ENCODE results near the gene HMG20B. TPM values are rescaled to one million over a fixed set of nuclear protein-coding genes. Genes with fewer than 3 reads are reported as not detected.

HMG20B gene
- total RNA-seq, 1 donor from 2014 or later: 51.0 TPM

GRCh38 chr19:3607303-3608078 lies 34.7 kb downstream of the HMG20B start:
- H3K36me3 Mint-ChIP-seq (ENCODE audit: low read depth): peaks cover 15% of the 10 kb centered on the region
- peaks cover 18% of the 10 kb centered on the region for H3K4me1 Mint-ChIP-seq
- H3K9me3 Mint-ChIP-seq: no peaks in the 10 kb centered on the region
- ATAC-seq (ENCODE audit: low read depth) (no peak), DNase-seq (no peak)
- H3K27me3 Mint-ChIP-seq: peaks cover 1% of the 10 kb centered on the region
- H3K4me3 Mint-ChIP-seq: peak overlapping the region; percentile 65
- H3K27ac Mint-ChIP-seq: no peak overlapping the region
- POLR2A ChIA-PET: interaction anchor here (0.6 kb wide), 1 partner anchor 23 kb away, joined by 4 read pairs; no protein-coding TSS in a partner anchor
- intact Hi-C loops (cut with micrococcal nuclease): loop anchor here (5.0 kb wide), 1 partner anchor 50 kb away; the partner anchor contains the start of gene MFSD12
- TF ChIP-seq CTCF (IDR thresholded peaks at IDR 0.05): no peak
- CTCF ChIA-PET: interaction anchor here (0.9 to 1.6 kb wide), 3 partner anchors 15 to 62 kb away, joined by 3 to 4 read pairs (median 3); no protein-coding TSS in a partner anchor

DNA sequence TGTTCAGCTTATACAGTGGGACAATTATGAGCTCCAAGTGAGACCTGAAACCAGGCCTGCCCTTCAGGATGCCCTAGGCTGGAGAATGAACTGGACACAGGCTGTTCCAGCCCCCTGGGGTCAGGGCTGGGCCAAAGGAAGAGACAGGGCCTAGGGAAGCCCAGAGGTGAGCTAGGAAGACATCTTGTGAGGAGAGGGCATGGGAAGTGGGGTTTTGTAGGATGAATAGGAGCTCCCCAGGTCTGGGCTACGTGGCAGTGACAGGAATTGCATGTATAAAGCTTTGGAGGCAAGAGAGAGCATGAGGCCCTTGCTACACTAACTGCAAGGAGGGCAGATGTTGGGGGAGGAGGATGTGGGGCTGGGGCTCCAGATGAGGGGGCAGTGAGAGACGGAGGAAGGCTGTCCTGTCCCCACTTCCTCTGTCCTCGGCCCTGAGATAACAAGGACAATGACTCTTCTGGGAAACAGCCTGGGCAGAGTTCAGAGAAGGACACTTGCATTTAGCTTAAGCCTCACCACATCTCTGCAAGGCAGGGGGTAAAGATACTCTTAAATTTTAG lies 35.4 kb downstream of the HMG20B start:
- TF ChIP-seq CTCF (IDR thresholded peaks at IDR 0.05): no peak
- Mint-ChIP-seq H3K9me3 (no peaks in the 10 kb centered on the region), H3K4me3 (peak overlapping the region; percentile 42), H3K27me3 (peaks cover 1% of the 10 kb centered on the region), H3K36me3 (ENCODE audit: low read depth) (peaks cover 17% of the 10 kb centered on the region), H3K27ac (no peak overlapping the region), H3K4me1 (peaks cover 18% of the 10 kb centered on the region)
- intact Hi-C loops (cut with micrococcal nuclease): loop anchor here (5.0 kb wide), 1 partner anchor 51 kb away; the partner anchor contains the start of gene MFSD12
- ATAC-seq (ENCODE audit: low read depth) (no peak), DNase-seq (no peak)
- ChIA-PET POLR2A (interaction anchor here (0.6 to 1.1 kb wide), 3 partner anchors 17 to 427 kb away, joined by 3 to 4 read pairs (median 3); no protein-coding TSS in a partner anchor), CTCF (interaction anchor here (1.2 to 1.6 kb wide), 2 partner anchors 15 to 63 kb away, joined by 3 to 4 read pairs; no protein-coding TSS in a partner anchor)

- CTCF ChIA-PET: interaction anchor here (1.6 kb wide), 1 partner anchor 14 kb away, joined by 3 read pairs; no protein-coding TSS in a partner anchor
- POLR2A ChIA-PET: interaction anchor here (0.6 to 1.1 kb wide), 3 partner anchors 17 to 428 kb away, joined by 3 to 4 read pairs (median 3); no protein-coding TSS in a partner anchor
- H3K27me3 Mint-ChIP-seq: peaks cover 1% of the 10 kb centered on the region
- no peak overlapping the region for H3K4me3 Mint-ChIP-seq
- no peak overlapping the region for H3K27ac Mint-ChIP-seq
- H3K9me3 Mint-ChIP-seq: no peaks in the 10 kb centered on the region
- H3K36me3 Mint-ChIP-seq (ENCODE audit: low read depth): peaks cover 22% of the 10 kb centered on the region
- no peak for DNase-seq
- H3K4me1 Mint-ChIP-seq: peaks cover 15% of the 10 kb centered on the region
- intact Hi-C loops (cut with micrococcal nuclease): loop anchor here (5.0 kb wide), 1 partner anchor 52 kb away; the partner anchor contains the start of gene MFSD12
- no peak for ATAC-seq (ENCODE audit: low read depth)
- TF ChIP-seq CTCF (IDR thresholded peaks at IDR 0.05): no peak
These were observed 36.1 kb downstream of the HMG20B start for GRCh38 chr19:3608750-3609322.

GRCh38 chr19:3609779-3610719 lies 37.3 kb downstream of the HMG20B start:
- CTCF ChIA-PET: no interaction called here
- Mint-ChIP-seq H3K9me3 (no peaks in the 10 kb centered on the region), H3K27ac (no peak overlapping the region), H3K4me3 (no peak overlapping the region), H3K4me1 (peaks cover 15% of the 10 kb centered on the region), H3K36me3 (ENCODE audit: low read depth) (peaks cover 23% of the 10 kb centered on the region), H3K27me3 (peaks cover 1% of the 10 kb centered on the region)
- ATAC-seq (ENCODE audit: low read depth) (no peak), DNase-seq (no peak)
- no peak for TF ChIP-seq CTCF (IDR thresholded peaks at IDR 0.05)
- intact Hi-C loops (cut with micrococcal nuclease): loop anchor here (5.0 kb wide), 1 partner anchor 53 kb away; the partner anchor contains the start of gene MFSD12
- POLR2A ChIA-PET: no interaction called here

All from activated B cell treated with CpG ODN at 0.5 μM for 24 hours (primary cell).